ENCODE data around the gene ARG2. TPM values are rescaled to one million over a fixed set of nuclear protein-coding genes. Genes with fewer than 3 reads are reported as not detected.

Gene ARG2
- total RNA-seq, 1 experiment from 2014 or later, result 35.6 TPM

DNA sequence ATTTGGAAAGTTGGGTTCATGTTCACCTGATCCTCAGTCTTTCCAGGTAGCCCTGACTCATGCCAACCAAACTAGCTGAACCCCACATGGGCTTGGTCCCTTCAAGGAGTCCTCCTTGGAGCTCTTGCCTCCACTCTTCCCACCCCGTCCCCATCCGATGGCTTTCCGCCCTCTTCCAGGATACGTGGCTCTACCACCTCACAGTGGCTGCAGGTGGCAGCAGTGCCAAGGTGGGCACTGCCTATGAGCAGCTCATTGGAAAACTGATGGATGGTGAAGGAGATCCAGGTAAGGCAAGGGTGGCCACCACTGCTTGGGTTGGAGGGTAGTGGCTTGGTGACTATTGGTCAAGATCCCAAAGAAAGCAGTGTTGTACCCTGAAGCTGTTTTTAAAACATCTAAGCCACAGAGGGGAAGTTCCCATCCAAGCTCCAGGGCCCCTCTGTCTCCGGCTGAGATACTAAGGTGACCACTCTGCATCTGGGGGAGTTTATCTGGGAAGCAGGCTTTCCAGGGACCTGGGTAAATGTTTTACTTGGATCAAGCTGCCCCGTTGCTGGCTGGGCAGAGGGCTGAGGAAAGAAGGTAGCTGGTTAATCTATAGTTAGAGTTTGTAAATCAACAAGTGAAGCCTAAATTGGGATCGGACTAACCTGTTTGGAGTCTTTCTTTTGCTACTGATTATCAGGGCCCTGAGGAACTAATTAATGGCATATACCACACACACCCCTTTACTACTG is 43.3 kb upstream of the ARG2 start:
- no peak for DNase-seq (ENCODE audit: low spot score)
- POLR2A ChIA-PET (ENCODE audit: low non-redundant PET), result no interaction called here
- H3K4me3 ChIP-seq (ENCODE audit: low read depth, low read length, poor library complexity, severe bottlenecking), result no peak overlapping the region
- no peaks in the 10 kb centered on the region for H3K27me3 ChIP-seq (replicated peaks; ENCODE audit: insufficient read depth, low read depth, low read length, poor library complexity)
- no peaks in the 10 kb centered on the region for H3K36me3 ChIP-seq (ENCODE audit: insufficient read depth, low read length, poor library complexity, severe bottlenecking)
- H3K27ac ChIP-seq (ENCODE audit: low read depth, low read length, poor library complexity, severe bottlenecking), result no peak overlapping the region
- intact Hi-C loops (cut with micrococcal nuclease; ENCODE audit: unreplicated experiment), result no loop called here
- no peaks in the 10 kb centered on the region for H3K4me1 ChIP-seq (ENCODE audit: insufficient read depth, low read length, poor library complexity, severe bottlenecking)
- BruUV-seq (replicated peaks), result no TSS peak
- CTCF ChIA-PET, result no interaction called here
- no peaks in the 10 kb centered on the region for H3K9me3 ChIP-seq (ENCODE audit: low read depth, low read length, poor library complexity, severe bottlenecking)
- TF ChIP-seq EZH2 (IDR thresholded peaks at IDR 0.05; ENCODE audit: borderline replicate concordance, low read depth, low read length, poor library complexity, severe bottlenecking), result no peak
- TF ChIP-seq, protein P1, sequence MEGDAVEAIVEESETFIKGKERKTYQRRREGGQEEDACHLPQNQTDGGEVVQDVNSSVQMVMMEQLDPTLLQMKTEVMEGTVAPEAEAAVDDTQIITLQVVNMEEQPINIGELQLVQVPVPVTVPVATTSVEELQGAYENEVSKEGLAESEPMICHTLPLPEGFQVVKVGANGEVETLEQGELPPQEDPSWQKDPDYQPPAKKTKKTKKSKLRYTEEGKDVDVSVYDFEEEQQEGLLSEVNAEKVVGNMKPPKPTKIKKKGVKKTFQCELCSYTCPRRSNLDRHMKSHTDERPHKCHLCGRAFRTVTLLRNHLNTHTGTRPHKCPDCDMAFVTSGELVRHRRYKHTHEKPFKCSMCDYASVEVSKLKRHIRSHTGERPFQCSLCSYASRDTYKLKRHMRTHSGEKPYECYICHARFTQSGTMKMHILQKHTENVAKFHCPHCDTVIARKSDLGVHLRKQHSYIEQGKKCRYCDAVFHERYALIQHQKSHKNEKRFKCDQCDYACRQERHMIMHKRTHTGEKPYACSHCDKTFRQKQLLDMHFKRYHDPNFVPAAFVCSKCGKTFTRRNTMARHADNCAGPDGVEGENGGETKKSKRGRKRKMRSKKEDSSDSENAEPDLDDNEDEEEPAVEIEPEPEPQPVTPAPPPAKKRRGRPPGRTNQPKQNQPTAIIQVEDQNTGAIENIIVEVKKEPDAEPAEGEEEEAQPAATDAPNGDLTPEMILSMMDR (conservative IDR thresholded peaks at IDR 0.05; ENCODE audit: low read depth, low read length), result no peak

DNA sequence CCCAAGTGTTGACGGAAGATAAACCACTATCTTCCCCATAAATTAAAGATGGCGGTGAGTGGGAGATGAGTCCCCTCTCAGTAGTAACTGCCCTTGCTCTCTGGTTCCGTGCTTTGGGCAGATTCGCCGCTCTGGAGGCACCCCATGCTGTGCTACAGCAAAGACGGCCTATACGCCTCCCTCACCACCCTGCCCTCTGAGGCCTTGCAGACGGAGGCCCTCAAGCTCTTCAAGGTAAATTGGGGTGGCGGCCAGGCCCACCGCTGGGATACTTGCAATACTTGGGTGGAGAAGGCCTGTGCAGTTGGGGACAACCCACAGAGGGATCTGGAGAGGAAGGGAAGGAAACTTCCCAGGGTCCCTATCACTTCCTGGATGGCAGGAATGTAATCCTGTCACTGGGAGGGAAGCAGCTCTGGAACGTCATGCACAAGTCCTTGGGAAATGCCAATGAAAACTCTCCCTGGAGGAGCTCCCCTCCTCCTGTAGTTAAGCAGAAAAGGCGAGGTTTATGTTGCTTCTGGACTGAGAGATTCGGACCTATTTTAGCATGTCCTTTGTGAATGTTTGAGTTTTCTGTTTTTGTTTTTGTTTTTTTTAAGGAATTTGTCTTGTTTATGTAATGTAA is 42.4 kb upstream of the ARG2 start:
- no peaks in the 10 kb centered on the region for H3K27me3 ChIP-seq (replicated peaks; ENCODE audit: insufficient read depth, low read depth, low read length, poor library complexity)
- no peaks in the 10 kb centered on the region for H3K4me1 ChIP-seq (ENCODE audit: insufficient read depth, low read length, poor library complexity, severe bottlenecking)
- BruUV-seq (replicated peaks), result no TSS peak
- H3K9me3 ChIP-seq (ENCODE audit: low read depth, low read length, poor library complexity, severe bottlenecking), result no peaks in the 10 kb centered on the region
- CTCF ChIA-PET, result no interaction called here
- no peak overlapping the region for H3K4me3 ChIP-seq (ENCODE audit: low read depth, low read length, poor library complexity, severe bottlenecking)
- H3K27ac ChIP-seq (ENCODE audit: low read depth, low read length, poor library complexity, severe bottlenecking), result no peak overlapping the region
- intact Hi-C loops (cut with micrococcal nuclease; ENCODE audit: unreplicated experiment), result no loop called here
- TF ChIP-seq, protein P1 (conservative IDR thresholded peaks at IDR 0.05; ENCODE audit: low read depth, low read length), result no peak
- TF ChIP-seq EZH2 (IDR thresholded peaks at IDR 0.05; ENCODE audit: borderline replicate concordance, low read depth, low read length, poor library complexity, severe bottlenecking), result no peak
- no peaks in the 10 kb centered on the region for H3K36me3 ChIP-seq (ENCODE audit: insufficient read depth, low read length, poor library complexity, severe bottlenecking)
- no peak for DNase-seq (ENCODE audit: low spot score)
- POLR2A ChIA-PET (ENCODE audit: low non-redundant PET), result no interaction called here

DNA sequence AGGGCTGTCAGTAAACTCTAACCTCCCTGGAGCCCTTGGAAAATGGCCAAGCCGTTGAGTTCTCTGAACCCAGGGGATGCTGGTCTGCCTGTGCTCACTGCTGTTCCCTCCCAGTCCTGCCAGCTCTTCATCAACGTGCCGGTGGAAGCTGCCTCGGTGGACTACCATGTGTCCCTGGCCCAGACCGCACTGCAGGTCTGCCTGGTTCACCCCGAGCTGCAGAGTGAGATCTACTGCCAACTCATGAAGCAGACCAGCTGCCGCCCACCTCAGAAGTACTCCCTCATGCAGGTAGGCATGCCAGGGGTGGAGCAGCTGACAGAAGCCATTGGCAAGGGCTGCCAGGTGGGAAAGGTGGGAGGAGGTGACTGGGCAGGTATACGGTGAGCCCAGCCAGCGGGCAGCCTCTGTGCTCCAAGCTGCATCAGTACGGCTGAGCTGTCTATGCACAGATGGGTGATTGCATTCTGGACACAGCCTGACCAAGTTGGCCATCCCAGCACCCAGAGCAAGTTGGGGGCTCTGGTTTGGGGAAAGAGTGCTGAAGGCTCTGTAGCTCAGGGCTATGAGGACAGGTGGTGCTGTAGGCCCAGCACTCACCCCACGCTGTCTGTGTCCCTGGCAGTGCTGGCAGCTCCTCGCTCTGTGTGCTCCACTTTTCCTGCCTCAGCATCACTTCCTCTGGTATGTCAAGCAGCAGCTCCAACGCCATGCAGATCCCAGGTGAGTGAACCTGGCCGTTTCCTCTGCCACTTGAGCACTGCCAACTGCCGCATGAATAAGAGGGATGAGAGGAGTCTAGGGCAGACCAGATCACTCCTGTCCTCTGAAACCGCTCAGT is 41.6 kb upstream of the ARG2 start:
- Histone ChIP-seq H3K4me3 (ENCODE audit: low read depth, low read length, poor library complexity, severe bottlenecking) (no peak overlapping the region), H3K27me3 (replicated peaks; ENCODE audit: insufficient read depth, low read depth, low read length, poor library complexity) (no peaks in the 10 kb centered on the region), H3K4me1 (ENCODE audit: insufficient read depth, low read length, poor library complexity, severe bottlenecking) (no peaks in the 10 kb centered on the region), H3K27ac (ENCODE audit: low read depth, low read length, poor library complexity, severe bottlenecking) (no peak overlapping the region), H3K9me3 (ENCODE audit: low read depth, low read length, poor library complexity, severe bottlenecking) (no peaks in the 10 kb centered on the region), H3K36me3 (ENCODE audit: insufficient read depth, low read length, poor library complexity, severe bottlenecking) (no peaks in the 10 kb centered on the region)
- DNase-seq (ENCODE audit: low spot score), result no peak
- CTCF ChIA-PET, result interaction anchor here (0.5 kb wide), 1 partner anchor 123 kb away, joined by 11 read pairs; no protein-coding TSS in a partner anchor
- intact Hi-C loops (cut with micrococcal nuclease; ENCODE audit: unreplicated experiment), result no loop called here
- no TSS peak for BruUV-seq (replicated peaks)
- TF ChIP-seq, protein P1 (conservative IDR thresholded peaks at IDR 0.05; ENCODE audit: low read depth, low read length), result no peak
- TF ChIP-seq EZH2 (IDR thresholded peaks at IDR 0.05; ENCODE audit: borderline replicate concordance, low read depth, low read length, poor library complexity, severe bottlenecking), result no peak
- POLR2A ChIA-PET (ENCODE audit: low non-redundant PET), result no interaction called here

Measured in A673 (cell line).